ENCODE data around the gene IDH3A. TPM values are rescaled to one million over a fixed set of nuclear protein-coding genes. Genes with fewer than 3 reads are reported as not detected.

IDH3A gene
- total RNA-seq, 6 experiments from 2014 or later: 67.3 to 82.1 (median 78.3) TPM

GRCh38 chr15:78197632-78198031 lies 48.5 kb downstream of the IDH3A start:
- DNase-seq: no peak
- Mint-ChIP-seq H3K27me3 (ENCODE audit: insufficient read depth) (peaks cover 42% of the 10 kb centered on the region), H3K9me3 (no peaks in the 10 kb centered on the region), H3K36me3 (ENCODE audit: low read depth) (no peaks in the 10 kb centered on the region), H3K4me3 (no peak overlapping the region), H3K27ac (no peak overlapping the region), H3K4me1 (ENCODE audit: low read depth) (no peaks in the 10 kb centered on the region)
- TF ChIP-seq CTCF (IDR thresholded peaks at IDR 0.05): no peak

- TF ChIP-seq CTCF (IDR thresholded peaks at IDR 0.05): no peak
- Mint-ChIP-seq H3K27me3 (ENCODE audit: insufficient read depth) (peaks cover 48% of the 10 kb centered on the region), H3K4me1 (ENCODE audit: low read depth) (no peaks in the 10 kb centered on the region), H3K4me3 (no peak overlapping the region), H3K36me3 (ENCODE audit: low read depth) (no peaks in the 10 kb centered on the region), H3K9me3 (no peaks in the 10 kb centered on the region), H3K27ac (no peak overlapping the region)
- DNase-seq: no peak
Measured at GRCh38 chr15:78200276-78200930, 51.2 kb downstream of the IDH3A start.

GRCh38 chr15:78201281-78202190 lies 52.4 kb downstream of the IDH3A start:
- Mint-ChIP-seq H3K4me1 (ENCODE audit: low read depth) (peaks cover 5% of the 10 kb centered on the region), H3K4me3 (no peak overlapping the region), H3K9me3 (no peaks in the 10 kb centered on the region), H3K36me3 (ENCODE audit: low read depth) (no peaks in the 10 kb centered on the region), H3K27me3 (ENCODE audit: insufficient read depth) (peaks cover 39% of the 10 kb centered on the region), H3K27ac (no peak overlapping the region)
- no peak for TF ChIP-seq CTCF (IDR thresholded peaks at IDR 0.05)
- no peak for DNase-seq

- Mint-ChIP-seq H3K4me1 (ENCODE audit: low read depth) (peaks cover 18% of the 10 kb centered on the region), H3K9me3 (no peaks in the 10 kb centered on the region), H3K27ac (no peak overlapping the region), H3K27me3 (ENCODE audit: insufficient read depth) (peaks cover 30% of the 10 kb centered on the region), H3K4me3 (no peak overlapping the region), H3K36me3 (ENCODE audit: low read depth) (no peaks in the 10 kb centered on the region)
- no peak for DNase-seq
- TF ChIP-seq CTCF (IDR thresholded peaks at IDR 0.05): no peak
Measured at GRCh38 chr15:78203346-78204225, 54.4 kb downstream of the IDH3A start.
